NCI-H1694 treated with DMSO at 0.1 percent for 48 hours (cell line): Measurements from ENCODE around the gene GREB1L.
A peak's percentile ranks its signal among the peaks of the same experiment; 100 is the strongest.

Experiments used
- DNase-seq: peaks from one replicate; lab custom pipeline; 2025; lab: John Stamatoyannopoulos, UW

The GREB1L gene

GRCh38 chr18:21449367-21450290 is 207.6 kb downstream of the GREB1L start:
- no peak for DNase-seq

- DNase-seq = no peak
Measured at GRCh38 chr18:21450503-21450902, 208.5 kb downstream of the GREB1L start.

GRCh38 chr18:21450913-21451312 is 208.9 kb downstream of the GREB1L start:
- no peak for DNase-seq

- DNase-seq = no peak
Measured at GRCh38 chr18:21451851-21452250, 209.8 kb downstream of the GREB1L start.

- DNase-seq = no peak
Measured at GRCh38 chr18:21452276-21452780, 210.3 kb downstream of the GREB1L start.

- DNase-seq = peak; percentile 10
Measured at GRCh38 chr18:21452796-21453510, 210.9 kb downstream of the GREB1L start.

- no peak for DNase-seq
Measured at GRCh38 chr18:21453511-21453901, 211.5 kb downstream of the GREB1L start.

- no peak for DNase-seq
Measured at GRCh38 chr18:21454725-21455124, 212.7 kb downstream of the GREB1L start.

GRCh38 chr18:21456428-21457178 is 214.6 kb downstream of the GREB1L start:
- DNase-seq = no peak

GRCh38 chr18:21457179-21457535 is 215.1 kb downstream of the GREB1L start:
- no peak for DNase-seq

- no peak for DNase-seq
Measured at GRCh38 chr18:21458310-21458709, 216.3 kb downstream of the GREB1L start.

GRCh38 chr18:21458788-21459187 is 216.8 kb downstream of the GREB1L start:
- DNase-seq = no peak

GRCh38 chr18:21459706-21460286 is 217.8 kb downstream of the GREB1L start:
- DNase-seq = no peak

GRCh38 chr18:21461460-21461859 is 219.4 kb downstream of the GREB1L start:
- DNase-seq = no peak

GRCh38 chr18:21463718-21464117 is 221.7 kb downstream of the GREB1L start:
- DNase-seq = no peak

GRCh38 chr18:21468514-21469164 is 226.6 kb downstream of the GREB1L start:
- DNase-seq = no peak

GRCh38 chr18:21472741-21473140 is 230.7 kb downstream of the GREB1L start:
- DNase-seq = no peak

- DNase-seq = no peak
Measured at GRCh38 chr18:21474621-21475020, 232.6 kb downstream of the GREB1L start.

GRCh38 chr18:21479721-21480120 is 237.7 kb downstream of the GREB1L start:
- no peak for DNase-seq

GRCh38 chr18:21481739-21482138 is 239.7 kb downstream of the GREB1L start:
- no peak for DNase-seq

- DNase-seq = no peak
Measured at GRCh38 chr18:21483051-21483450, 241.0 kb downstream of the GREB1L start.
